NCI-H446 (cell line): ENCODE results near the gene SP140.
"Not testable (repeated sequence)": the region's sequence is repeated elsewhere in the genome, so short reads cannot be mapped to it uniquely, and the experiment has no call there.

ENCODE experiments used
- DNase-seq, 2 experiments: peaks; one replicate each; lab custom pipeline; 2025; lab: John Stamatoyannopoulos, UW

Gene SP140

DNA sequence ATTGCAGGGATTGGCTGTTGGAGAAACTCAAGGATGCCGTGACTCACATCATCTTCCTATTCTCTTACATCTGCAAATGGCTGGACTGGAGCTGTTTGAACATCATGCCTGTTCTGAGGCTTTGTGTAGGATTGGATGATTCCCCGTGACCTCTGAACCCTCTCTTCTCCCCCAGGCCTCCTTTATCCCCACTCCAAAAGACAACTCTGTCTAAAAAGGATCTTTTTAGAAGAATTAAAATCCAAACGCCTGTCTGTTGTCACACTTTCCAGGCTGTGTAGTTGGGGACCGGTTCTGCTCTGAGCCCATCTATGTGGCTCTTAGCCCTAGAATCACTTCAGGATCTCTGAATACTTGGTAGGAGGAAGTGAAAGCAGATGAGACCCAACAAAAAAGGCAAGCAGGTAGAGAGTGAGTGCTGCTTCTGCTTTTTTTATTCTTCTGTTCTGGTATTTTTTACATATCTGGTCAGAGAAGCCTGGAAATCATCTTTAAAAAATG lies 565 bp downstream of the SP140 start:
- no peak for DNase-seq

GRCh38 chr2:230227216-230227615 lies 1.7 kb downstream of the SP140 start:
- no peak for DNase-seq

DNA sequence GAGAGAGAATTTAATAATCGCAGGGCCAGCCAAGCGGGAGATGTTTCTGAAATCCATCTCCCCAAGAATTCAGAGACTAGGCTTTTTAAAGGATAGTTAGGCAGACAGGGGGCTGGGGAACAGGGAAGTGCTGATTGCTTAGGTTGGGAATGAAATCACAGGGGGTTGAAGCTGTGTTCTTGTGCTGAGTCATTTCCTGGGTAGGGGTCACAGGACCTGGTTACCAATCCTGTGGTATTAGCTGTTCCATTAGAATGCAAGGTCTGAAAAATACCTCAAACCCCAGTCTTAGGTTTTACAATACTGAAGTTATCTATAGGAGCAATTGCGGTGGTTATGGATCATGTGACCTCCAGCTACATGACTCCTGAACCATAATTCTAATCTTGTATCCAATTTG lies 4.6 kb downstream of the SP140 start:
- DNase-seq: no peak

DNA sequence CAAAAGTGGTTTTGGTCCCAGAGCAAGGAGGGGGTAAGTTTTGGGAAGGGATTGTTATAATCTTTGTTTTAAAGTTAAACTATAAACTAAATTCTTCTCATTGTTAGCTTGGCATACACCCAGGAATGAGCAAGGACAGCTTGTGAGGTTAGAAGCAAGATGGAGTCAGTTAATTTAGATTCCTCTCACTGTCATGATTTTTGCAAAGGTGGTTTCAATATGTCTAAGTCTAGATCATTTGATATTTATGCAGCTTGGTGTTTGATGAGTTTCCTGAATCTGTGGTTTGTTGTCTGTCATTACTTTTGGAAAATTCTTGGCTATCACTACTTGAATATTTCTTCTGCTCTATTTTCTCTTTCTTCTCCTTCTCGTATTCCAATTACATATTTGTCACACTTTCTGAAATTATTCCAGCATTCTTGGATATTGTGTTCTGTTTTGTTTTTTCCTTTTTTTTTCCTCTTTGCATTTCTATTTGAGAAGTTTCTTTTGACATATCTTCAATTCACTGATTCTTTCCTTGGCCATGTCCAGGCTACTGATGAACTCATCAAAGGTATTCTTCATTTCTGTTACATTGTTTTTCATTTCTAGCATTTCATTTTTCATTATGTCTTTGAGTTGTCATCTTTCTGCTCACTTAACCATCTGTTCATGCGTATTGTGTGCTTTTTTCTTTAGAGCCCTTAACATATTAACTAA lies 5.1 kb downstream of the SP140 start:
- DNase-seq: no peak

DNA sequence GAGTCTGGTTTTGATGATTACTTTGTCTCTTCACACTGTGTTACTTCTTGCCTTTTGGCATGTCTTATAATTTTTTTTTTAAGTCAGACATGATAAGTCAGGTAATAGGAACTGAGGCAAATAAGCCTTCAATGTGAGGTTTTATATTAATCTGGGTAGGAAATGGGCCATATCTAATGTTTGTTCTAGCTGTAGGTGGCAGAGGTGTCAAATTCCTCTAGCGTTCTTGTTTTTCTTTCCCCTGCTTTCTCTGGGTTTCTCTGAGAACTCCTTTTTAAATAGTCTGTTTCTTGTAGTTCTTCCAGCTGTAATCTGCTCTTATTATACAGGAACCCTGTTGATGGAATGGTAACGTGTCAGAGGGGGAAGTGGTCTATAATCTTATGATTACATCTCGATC lies 5.7 kb downstream of the SP140 start:
- DNase-seq: no peak

DNA sequence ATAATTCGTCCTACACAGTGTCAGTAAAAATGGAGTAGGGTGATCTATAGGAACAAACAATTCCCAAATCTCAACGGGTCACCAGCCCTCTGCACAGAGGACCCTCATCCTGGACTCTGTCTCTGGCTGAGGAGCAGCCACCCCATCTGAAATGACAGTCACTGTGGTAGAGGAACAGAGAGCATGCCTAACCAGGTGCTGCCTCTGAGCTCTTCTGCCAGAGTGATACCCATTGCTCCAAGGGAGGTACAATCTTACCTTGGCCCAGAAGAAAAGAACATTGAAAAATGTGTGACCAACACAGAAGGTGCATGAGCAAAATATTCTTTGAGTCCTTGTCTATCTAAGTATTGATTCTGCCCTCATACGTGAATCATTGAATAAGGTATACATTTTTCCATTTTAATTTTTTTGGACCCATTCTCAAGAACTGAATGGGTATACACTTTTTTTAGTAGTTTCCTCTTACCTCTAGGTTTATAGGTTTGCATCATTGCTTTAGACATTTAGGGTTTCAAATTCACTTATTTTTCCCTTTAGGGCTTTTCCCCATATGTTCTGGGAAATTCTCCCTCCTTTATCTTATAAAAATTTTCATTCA lies 8.7 kb downstream of the SP140 start:
- DNase-seq: no peak

- DNase-seq: no peak
These were observed 9.3 kb downstream of the SP140 start for GRCh38 chr2:230234845-230235244.

DNA sequence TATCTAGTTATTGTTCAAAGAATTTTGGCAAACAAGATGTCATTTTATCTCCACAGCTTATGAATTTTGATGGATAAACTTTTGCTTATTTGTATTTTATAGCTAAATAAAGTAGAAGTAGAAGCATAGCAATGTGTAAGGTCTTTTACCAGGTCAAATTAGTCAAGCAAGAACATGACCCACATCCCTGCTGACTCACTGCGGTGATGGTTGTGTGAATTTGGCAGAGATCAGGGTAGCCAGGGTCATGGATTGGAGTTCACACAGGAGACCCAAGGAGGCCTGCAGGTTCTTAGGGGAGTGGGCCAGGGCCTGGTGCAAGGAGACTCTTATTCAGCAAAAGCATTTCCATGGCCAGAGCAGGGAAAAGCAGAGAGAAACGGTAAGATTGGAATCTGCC lies 18.7 kb downstream of the SP140 start:
- no peak for DNase-seq

GRCh38 chr2:230246206-230246605 lies 20.7 kb downstream of the SP140 start:
- no peak for DNase-seq

DNA sequence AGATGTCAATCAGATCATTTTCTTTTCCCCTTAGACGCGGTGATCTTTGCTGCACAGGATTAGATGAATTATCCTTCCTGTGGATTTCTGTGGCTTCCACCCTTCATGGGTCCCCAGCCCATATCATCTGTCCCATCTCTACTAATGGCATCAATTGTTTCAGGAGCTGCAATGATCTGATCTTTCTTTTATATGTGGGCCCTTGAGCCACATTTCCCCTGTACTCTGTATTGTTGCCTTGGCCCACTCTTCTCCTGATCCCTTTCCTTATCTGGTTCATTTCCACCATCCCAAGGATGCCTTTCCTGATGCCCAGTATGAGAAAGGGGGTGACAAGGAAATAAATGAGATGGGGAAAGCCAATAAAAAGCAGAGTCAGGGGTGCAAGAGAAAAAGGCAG lies 24.7 kb downstream of the SP140 start:
- no peak for DNase-seq

DNA sequence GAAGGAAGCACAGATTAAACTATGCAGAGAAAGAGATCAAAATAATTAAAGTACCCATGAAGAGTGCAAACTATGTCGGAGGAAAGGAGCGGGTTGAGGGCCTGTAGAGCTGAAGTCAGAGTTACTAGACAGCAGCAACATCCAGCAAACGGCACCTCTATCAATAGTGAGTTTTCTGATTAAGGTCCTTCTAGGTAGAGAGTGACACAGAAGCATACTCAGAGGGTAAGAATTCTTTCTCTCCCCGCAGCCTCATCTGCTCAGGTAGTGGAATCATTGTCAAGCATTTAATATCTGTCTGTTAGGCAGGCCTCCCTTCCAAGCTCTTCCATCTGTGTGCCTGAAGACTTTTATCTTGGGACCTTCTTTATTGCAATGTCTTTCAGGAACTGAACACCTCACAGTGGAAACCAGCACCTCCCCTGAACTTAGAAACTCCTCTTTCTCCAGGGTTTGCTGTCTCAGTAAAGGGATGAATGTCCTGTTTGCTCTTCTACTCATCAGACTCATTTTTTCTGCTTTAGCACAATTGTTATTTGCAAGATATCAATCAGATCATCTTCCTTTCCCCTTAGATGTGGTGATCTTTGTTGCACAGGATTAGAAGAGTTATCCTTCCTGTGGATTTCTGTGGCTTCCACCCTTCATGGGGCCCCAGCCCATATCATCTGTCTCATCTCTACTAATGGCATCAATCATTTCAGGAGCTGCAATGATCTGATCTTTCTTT lies 28.8 kb downstream of the SP140 start:
- DNase-seq: no peak

DNA sequence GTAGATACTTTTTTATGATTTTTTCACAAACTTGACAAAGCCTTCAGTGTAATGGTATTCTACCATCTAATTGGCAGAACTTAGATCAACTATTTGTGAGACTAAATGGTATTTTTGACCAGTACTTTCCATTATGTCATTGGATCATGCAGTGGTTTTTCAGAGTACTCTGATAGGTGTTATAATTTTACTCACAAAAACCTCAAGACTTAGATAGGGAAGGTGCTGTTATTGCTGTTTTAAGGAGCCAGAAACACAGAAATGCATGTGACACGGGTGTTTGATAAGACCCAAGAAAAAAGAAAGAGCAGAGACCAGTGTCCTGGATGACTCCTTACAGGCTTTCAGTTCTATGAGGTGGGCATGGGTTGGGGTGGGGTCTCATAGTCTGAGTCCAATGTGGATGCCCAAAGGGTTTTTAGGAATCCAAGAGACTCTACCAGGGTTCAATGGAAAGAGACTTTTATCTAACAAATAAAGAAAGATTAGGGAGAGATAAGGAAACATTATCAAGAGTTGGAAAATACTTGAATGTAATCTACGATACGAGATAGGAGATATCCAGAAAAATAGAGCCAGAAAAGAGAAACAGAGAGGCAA lies 31.3 kb downstream of the SP140 start:
- no peak for DNase-seq

DNA sequence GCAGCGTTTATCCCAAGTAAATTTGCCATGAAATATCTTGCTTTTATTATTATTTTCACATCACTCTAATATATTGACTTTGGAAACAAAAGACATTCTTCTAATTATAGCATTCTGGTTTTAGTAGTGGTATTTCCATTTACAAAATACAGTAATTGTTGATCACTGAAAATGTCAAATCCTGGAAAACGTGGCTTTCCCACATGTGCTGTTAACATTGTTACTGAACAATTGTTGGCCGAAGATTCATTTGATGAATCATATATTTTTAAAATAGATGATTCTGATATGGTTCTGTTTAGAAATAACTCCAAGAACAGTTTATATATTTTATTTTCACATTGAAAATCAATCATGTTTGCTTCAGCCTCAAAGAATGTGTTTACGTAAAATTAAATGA lies 32.9 kb downstream of the SP140 start:
- no peak for DNase-seq

DNA sequence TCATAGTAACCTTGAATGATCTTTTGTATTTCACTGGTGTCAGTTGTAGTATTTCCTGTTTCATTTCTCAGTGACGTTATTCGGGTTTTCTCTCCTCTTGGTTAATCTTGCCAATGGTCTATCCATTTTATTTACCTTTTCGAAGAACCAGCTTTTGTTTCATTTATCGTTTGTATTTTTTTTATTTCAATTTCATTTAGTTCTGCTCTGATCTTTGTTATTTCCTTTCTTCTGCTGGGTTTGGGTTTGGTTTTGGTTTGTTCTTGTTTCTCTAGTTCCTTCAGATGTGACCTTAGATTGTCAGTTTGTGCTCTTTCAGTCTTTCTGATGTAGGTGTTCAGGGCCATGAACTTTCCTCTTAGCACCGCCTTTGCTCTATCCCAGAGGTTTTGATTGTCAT lies 36.7 kb downstream of the SP140 start:
- no peak for DNase-seq

- not testable (repeated sequence) for DNase-seq
These were observed 39.4 kb downstream of the SP140 start for GRCh38 chr2:230264945-230265344.

- no peak for DNase-seq
These were observed 41.1 kb downstream of the SP140 start for GRCh38 chr2:230266638-230267037.

DNA sequence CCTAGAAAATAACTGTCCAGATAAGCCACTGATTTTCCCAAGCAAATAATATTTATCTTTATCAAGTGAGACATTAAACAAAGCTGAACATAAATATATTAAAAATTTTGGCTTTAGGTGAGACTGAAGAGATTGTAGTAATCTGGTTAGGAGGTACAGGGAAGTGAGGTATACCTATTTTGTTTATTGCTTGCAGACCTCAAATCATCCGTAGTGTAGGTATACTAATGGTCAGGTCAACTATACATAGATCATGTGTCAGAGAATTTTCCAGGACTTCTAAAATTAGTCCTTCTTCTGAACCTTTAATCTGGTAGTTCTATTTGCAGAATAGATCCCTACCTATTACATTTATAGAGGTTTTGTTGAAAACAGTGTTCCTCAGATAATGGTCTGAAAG lies 41.5 kb downstream of the SP140 start:
- DNase-seq: no peak

DNA sequence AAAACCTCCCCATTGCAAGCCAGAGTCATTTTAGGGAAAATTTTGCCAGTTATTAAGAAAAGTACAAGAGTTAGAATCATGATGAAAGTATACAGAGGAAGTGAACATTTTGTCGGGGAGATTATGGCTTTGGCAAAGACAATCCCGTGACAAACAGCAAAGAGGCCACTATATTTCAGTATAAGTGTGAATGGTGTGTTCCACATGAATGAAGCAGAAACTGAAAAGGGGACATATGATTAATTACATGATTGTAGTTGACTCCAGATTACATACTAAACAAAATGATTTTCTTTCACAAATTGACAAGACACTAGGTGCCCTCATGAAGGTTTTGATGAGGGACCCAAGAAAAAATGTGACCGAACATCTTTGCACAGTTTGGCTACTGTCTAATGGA lies 42.0 kb downstream of the SP140 start:
- DNase-seq: no peak

- no peak for DNase-seq
These were observed 43.2 kb downstream of the SP140 start for GRCh38 chr2:230268606-230269243.

- no peak for DNase-seq
These were observed 44.2 kb downstream of the SP140 start for GRCh38 chr2:230269715-230270114.

GRCh38 chr2:230282936-230283335 lies 57.4 kb downstream of the SP140 start:
- DNase-seq: no peak

GRCh38 chr2:230286048-230286447 lies 60.5 kb downstream of the SP140 start:
- DNase-seq: no peak
